Islet precursor cell (in vitro differentiated cells): Measurements from ENCODE around the gene ALB.
"Not testable (repeated sequence)": the region's sequence is repeated elsewhere in the genome, so short reads cannot be mapped to it uniquely, and the experiment has no call there.

Experiments
- DNase-seq: peaks from one replicate; pipeline ENCODE4 v3.0.0-alpha.2; 2018

Gene ALB

DNA sequence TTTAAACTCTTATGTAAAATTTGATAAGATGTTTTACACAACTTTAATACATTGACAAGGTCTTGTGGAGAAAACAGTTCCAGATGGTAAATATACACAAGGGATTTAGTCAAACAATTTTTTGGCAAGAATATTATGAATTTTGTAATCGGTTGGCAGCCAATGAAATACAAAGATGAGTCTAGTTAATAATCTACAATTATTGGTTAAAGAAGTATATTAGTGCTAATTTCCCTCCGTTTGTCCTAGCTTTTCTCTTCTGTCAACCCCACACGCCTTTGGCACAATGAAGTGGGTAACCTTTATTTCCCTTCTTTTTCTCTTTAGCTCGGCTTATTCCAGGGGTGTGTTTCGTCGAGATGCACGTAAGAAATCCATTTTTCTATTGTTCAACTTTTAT is at the start of gene ALB:
Gene ALB, plus strand, starts transcription at position 246 of the 400 bp plus-strand sequence. Its CDS starts 41 bp downstream, at position 287.
- DNase-seq = no peak

DNA sequence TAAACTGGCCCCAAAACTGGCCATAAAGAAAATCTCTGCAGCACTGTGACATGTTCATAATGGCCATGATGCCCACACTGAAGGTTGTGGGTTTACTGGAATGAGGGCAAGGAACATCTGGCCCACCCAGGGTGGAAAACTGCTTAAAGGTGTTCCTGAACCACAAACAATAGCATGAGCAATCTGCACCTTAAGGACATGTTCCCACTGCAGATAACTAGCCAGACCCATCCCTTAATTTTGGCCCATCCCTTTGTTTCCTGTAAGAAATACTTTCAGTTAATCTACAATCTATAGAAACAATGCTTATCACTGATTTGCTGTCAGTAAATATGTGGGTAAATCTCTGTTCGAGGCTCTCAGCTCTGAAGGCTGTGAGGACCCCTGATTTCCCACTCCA is 46.9 kb upstream of the ALB start:
- DNase-seq = not testable (repeated sequence)

DNA sequence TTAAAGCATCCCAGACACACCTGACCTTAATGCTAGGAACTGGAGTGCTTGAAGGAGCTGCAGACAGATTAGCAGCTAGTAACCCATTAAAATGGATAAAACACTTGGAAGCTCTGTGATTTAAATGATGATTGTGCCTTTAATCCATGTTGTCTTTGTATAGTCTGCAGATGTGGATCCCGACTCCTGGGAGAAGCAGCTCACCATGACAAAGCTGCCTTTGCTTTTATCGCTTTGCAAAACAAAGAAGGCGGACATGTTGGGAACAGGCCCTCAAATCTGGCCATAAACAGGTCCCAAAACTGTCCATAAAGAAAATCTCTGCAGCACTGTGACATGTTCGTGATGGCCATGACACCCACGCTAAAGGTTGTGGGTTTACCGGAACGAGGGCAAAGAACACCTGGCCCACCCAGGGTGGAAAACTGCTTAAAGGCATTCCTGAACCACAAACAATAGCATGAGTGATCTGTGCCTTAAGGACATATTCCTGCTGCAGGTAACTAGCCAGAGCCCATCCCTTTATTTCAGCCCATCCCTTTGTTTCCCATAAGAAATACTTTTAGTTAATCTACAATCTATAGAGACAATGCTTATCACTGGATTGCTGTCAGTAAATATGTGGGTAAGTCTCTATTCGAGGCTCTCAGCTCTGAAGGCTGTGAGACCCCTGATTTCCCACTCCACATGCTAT is 34.4 kb upstream of the ALB start:
- DNase-seq = not testable (repeated sequence)

DNA sequence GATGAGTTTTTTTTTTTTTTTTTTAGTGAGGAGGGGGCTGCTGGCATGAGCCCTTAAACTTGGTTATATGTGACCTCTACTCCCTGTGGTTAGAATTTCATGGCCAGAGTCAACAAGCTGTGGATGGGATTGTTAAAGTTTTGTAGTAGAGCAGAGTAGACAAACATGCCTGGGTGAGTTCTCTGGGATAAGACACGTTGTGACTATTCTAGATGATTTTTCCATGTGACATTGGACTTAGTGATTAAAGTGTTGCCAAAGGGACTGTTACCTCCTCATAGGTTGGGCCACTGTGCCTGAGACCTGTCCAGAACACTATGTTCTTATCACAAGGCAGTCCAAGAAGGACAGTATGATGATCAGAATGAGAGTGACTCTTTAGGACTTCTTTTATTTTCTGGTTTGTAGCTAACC is 28.8 kb upstream of the ALB start:
- no peak for DNase-seq

DNA sequence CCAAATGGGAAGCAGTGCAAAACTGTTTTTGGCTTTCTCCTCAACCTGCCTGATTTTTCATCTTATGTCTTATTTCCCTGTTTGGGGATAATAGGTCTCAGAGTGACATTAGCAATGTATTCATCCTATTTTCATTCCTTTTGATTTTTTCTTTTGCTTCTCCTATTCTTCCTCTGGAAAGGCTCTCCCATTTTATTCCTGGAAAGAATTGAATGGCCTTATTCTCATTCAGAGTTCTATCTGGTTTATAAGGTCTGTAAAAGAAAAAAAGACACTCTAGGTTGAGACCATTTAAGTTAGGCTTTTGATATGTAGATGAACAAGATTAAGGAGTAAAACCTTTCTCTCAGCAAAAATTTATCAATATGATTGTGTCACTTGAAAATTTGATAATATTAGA is 27.8 kb upstream of the ALB start:
- DNase-seq = no peak

DNA sequence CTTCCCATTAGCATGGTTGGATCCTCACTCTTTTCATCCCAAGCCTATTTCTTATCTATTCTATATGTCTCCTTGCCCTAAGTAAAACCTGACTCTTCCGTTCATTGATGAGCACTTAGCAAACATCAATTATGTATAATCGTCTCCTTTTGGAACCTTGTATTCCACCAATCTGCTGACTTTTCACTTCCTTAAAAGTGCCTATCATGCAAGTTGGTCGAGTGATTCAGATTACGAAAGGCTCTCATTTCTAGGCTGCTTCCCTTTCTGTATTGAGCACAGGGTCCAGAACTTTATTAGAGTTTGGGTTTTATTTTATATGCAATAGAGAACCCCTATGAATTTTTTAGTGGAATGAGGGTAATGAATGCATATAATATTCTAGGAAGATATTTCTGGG is 27.1 kb upstream of the ALB start:
- no peak for DNase-seq

DNA sequence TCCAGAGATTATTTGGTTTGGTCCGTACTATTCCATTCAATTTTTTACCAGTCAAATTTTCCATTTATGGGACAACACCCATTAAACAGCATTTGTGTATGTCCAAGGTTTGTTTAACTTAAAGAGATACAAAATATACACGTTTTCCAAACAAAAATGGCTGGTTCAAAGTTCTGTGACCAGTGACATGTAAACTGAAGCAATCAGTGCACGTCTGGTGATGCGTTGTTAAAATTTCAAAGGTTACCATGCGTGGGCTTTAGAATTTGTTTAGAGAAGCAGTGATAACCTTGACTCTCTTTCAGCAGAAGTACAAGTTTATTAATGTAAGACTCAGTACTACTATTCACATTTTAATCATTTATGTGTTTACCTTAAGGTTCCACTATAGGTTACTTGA is 25.2 kb upstream of the ALB start:
- DNase-seq = no peak

DNA sequence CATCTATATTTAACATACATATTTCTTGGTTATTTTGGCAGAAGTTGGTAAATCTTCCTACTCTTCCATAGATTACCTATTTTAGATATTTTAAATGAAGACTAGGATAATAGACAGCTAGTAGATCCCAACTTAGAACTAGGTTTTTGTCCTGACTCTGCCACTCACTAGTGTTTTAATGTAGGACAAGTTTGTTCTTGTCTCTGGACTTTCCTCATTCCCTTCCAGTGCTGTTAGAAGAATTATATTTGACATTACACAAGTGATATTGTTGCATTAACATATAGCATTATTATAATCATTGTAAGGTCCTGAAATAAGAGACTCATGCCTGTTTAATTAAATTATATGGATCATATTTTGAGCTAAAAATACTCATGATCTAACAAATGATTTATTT is 24.1 kb upstream of the ALB start:
- no peak for DNase-seq

DNA sequence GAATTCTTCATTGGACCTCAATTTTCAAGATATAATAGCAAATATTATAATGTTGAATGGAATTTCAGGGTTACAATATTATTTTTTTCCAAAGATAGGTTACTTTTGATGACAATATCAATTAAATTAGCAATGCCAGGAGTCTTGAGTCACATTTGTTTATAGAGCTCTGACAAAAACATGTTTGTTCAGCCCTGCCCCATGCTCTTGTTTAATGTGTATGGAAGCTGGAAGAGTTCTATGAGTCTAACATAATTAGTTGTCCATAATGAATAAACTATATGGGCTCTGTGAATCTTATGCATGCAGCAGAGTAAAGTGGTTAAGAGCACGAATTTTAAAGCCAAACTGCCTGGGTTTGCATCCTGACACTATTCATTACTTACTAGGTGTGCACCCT is 22.9 kb upstream of the ALB start:
- DNase-seq = no peak

DNA sequence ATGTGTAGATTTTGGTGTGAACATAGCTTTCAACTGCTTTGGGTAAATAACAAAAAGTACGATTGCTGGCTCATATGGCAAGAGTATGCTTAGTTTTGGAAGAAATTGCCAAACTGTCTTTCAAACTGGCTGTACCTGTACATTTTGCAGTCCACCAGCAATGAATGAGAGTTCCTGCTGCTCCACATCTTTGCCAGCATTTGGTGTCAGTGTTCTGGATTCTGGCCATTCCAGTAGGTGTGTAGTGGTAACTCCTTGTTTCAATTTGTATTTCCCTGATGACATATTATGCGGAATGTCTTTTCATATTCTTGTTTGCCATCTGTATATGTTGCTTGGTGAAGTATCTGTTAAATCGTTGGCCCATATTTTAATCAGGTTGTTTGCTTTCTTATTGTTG is 20.6 kb upstream of the ALB start:
- DNase-seq = no peak

DNA sequence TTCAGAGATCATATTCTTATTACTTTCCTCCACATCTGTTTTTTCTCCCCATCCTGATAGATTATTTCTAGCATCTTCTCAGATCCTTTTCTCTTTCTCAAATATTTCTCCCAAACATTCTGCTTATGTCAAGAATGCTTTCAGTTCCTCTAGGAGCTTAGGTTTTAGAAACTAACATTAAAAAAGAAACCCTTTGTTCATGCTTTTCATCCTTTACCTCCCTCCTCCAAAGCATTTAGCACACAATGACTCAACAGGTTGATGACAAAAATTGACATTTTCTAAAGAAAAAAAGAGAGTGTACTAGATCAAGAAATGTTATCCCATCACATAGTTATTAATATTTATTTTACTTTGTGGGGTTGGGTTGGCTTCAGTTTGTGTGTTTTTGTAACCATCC is 16.5 kb upstream of the ALB start:
- no peak for DNase-seq

DNA sequence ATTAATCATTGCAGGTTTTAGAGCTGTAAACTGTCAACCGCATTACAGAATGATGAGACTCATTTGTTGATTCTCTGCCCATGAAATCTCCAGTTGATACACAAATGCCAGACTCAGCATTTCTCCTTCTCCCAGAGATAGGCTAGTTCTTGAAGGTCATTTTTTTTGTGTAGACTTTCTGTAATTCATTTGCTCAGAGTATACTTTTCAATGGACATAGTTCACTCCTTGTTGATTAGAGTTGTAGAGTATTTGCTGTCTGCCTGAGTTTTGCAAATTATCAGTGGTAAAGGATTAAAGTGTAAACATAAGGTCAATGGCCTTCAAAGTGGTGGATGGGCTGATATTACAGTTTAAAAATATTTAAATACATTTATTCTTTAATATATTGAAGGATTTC is 15.2 kb upstream of the ALB start:
- no peak for DNase-seq

DNA sequence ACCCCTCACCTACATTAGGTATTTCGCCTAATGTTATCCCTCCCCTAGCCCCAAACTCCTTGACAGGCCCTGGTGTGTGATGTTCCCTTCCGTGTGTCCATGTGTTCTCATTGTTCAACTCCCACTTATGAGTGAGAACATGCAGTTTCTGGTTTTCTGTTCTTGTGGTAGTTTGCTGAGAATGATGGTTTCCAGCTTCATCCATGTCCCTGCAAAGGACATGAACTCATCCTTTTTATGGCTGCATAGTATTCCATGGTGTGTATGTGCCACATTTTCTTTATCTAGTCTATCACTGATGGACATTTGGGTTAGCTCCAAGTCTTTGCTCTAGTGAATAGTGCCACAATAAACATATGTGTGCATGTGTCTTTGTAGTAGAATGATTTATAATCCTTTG is 14.4 kb upstream of the ALB start:
- not testable (repeated sequence) for DNase-seq

DNA sequence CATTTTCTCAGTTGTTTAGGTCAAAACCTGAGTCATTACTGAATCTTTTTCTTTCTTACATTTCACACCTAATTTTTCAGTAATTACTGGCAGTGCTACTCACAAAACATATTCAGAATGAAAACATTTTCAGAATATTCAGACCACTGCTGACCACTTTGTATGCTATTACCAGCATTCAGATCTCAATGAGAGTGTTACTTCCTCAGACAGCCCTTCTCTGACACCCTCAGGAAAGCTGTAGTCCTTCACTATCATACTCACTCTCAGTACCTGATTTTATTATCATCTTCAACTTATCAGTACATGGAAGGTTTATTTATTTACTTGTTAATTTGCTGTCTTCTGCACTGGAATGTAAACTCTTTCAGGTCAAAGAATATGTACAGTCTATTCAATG is 12.3 kb upstream of the ALB start:
- no peak for DNase-seq

DNA sequence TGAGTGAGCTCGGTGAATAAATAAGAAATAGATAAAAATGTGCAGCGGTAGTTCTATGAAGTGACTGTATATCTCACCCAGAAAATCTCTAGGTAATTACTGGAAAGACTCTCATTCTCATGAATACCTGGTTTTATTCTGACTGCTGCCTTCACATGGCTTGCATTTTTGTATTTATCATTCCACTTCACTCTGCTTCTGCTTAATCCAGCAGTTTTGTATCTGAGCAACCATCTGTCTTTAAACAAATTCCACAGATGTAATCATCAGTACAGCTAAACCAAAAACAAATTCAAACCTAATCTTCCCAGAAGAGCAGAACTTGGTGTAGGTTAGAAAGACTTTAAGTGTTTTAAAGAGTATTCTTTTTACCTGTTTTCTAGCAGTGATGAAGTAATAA is 11.2 kb upstream of the ALB start:
- DNase-seq = no peak

DNA sequence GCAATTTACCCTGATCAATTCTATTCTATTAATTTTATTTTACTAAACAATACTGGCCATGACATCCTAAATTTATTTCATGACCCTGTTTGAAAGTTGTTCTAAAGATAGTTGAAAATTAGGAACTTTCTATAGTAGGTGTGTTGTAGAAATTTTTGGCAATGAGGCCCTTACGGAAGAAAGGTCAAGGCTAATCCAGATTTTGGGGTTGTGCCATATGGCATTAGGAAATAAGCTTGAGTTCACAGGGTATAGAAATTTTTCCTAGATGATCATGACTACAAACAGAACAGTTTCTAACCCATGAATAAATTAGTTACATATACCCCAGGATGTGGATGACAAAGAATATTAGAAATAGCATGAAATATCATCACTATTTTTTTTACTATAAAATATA is 7.8 kb upstream of the ALB start:
- DNase-seq = no peak

DNA sequence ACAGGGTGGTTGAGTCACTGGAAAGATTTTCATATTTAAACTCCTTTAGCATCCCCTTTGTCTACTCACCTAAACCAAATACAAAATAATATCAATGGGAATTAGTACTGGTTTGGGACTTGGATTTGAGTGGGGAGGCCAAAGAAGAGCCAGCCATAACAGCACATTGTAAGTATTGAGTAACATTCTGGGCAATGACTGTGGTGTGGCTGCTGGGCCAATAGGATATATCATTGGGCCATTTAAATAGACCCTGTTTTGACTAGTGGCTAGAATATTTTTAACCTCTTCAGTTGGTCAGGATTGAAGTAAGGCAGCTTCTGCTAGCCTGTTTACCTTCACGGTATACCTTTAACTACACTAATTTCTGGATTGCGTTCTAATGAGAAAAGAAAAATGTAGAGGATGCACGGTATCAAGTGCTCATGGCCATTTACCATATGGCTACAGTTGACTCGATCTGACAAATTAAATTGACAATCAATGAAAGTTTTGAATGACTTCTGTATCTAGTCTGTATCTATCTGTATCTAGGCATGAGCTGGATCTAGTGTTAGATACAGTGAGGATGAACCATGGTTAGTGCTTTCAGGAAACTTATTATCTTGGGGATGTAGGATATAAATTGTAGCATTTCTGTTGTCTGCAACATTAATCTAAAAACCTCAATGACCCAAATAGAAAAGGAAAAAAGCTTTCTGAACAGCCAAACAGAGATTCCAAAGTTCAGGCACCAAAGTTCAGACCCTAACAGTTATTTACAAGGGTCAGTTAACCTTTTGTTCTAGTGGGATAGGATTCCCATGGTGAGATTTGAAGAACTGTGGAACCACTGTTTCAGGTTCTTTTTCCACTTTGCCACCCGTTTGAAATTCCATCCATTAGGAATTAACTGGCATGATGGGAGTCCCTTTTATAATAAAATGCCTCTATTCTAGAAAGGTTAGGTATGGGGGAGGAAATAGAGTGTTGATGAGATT is 6.8 kb upstream of the ALB start:
- no peak for DNase-seq

DNA sequence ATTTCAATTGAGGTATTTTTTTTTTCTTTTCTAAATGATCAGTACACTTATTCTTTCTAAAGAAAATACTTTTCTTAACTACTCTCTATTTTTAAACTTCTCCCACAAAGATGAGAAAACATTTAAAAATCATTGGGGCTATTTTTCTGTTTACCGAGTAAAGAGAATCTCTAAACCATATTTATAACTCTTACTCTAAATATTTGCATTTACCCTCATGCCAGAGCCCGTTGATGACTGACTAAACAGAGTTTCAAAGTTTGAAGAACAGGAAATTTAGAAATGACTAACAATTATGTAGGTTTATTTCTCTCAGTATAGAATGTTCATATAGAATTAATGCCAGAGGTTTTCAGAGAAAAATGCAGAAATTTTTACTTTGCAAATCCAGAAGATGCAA is 2.7 kb upstream of the ALB start:
- DNase-seq = no peak

DNA sequence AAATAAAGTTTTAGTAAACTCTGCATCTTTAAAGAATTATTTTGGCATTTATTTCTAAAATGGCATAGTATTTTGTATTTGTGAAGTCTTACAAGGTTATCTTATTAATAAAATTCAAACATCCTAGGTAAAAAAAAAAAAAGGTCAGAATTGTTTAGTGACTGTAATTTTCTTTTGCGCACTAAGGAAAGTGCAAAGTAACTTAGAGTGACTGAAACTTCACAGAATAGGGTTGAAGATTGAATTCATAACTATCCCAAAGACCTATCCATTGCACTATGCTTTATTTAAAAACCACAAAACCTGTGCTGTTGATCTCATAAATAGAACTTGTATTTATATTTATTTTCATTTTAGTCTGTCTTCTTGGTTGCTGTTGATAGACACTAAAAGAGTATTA is 370 bp downstream of the ALB start:
- DNase-seq = no peak

DNA sequence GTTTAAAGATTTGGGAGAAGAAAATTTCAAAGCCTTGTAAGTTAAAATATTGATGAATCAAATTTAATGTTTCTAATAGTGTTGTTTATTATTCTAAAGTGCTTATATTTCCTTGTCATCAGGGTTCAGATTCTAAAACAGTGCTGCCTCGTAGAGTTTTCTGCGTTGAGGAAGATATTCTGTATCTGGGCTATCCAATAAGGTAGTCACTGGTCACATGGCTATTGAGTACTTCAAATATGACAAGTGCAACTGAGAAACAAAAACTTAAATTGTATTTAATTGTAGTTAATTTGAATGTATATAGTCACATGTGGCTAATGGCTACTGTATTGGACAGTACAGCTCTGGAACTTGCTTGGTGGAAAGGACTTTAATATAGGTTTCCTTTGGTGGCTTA is 1.1 kb downstream of the ALB start:
- DNase-seq = no peak

DNA sequence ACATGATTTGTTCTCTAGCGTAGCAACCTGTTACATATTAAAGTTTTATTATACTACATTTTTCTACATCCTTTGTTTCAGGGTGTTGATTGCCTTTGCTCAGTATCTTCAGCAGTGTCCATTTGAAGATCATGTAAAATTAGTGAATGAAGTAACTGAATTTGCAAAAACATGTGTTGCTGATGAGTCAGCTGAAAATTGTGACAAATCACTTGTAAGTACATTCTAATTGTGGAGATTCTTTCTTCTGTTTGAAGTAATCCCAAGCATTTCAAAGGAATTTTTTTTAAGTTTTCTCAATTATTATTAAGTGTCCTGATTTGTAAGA is 2.4 kb downstream of the ALB start:
- DNase-seq = no peak

DNA sequence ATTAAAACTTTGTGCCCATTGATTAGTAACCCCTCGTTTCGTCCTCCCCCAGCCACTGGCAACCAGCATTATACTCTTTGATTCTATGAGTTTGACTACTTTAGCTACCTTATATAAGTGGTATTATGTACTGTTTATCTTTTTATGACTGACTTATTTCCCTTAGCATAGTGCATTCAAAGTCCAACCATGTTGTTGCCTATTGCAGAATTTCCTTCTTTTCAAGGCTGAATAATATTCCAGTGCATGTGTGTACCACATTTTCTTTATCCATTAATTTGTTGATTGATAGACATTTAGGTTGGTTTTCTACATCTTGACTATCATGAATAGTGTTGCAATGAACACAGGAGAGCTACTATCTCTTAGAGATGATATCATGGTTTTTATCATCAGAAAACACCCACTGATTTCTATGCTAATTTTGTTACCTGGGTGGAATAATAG is 3.2 kb downstream of the ALB start:
- no peak for DNase-seq

DNA sequence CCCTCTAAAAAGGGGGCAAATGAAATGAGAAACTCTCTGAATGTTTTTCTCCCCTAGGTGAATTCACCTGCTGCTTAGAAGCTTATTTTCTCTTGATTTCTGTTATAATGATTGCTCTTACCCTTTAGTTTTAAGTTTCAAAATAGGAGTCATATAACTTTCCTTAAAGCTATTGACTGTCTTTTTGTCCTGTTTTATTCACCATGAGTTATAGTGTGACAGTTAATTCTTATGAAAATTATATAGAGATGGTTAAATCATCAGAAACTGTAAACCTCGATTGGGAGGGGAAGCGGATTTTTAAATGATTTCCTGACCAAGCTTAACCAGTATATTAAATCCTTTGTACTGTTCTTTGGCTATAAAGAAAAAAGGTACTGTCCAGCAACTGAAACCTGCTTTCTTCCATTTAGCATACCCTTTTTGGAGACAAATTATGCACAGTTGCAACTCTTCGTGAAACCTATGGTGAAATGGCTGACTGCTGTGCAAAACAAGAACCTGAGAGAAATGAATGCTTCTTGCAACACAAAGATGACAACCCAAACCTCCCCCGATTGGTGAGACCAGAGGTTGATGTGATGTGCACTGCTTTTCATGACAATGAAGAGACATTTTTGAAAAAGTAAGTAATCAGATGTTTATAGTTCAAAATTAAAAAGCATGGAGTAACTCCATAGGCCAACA is 4.2 kb downstream of the ALB start:
- DNase-seq = no peak
